Measurements from ENCODE around the gene TRAK1.
A peak's percentile ranks its signal among the peaks of the same experiment; 100 is the strongest.

The TRAK1 gene

GRCh38 chr3:42120866-42121265 lies 29.7 kb downstream of the TRAK1 start:
- Histone ChIP-seq H3K9ac (ENCODE audit: low read depth in 1 of 2, low read length in 2 of 2) (no peak overlapping the region), H3K4me1 (ENCODE audit: control insufficient read depth in 1 of 2, insufficient read depth in 2 of 2, low read length in 2 of 2) (peaks cover 25 to 30% of the 10 kb centered on the region in 2 donors), H3K36me3 (ENCODE audit: control insufficient read depth in 1 of 2, insufficient read depth in 2 of 2, low read length in 2 of 2) (peaks cover 7 to 8% of the 10 kb centered on the region in 2 donors), H3K4me3 (ENCODE audit: low read depth in 1 of 2, low read length in 2 of 2) (no peak overlapping the region), H3K27ac (ENCODE audit: low read depth, low read length) (no peak overlapping the region), H3K9me3 (ENCODE audit: control insufficient read depth in 1 of 2, low read length in 2 of 2) (no peaks in the 10 kb centered on the region), H3K27me3 (ENCODE audit: control insufficient read depth in 1 of 2, insufficient read depth in 2 of 2, low read length in 2 of 2) (no peaks in the 10 kb centered on the region)

DNA sequence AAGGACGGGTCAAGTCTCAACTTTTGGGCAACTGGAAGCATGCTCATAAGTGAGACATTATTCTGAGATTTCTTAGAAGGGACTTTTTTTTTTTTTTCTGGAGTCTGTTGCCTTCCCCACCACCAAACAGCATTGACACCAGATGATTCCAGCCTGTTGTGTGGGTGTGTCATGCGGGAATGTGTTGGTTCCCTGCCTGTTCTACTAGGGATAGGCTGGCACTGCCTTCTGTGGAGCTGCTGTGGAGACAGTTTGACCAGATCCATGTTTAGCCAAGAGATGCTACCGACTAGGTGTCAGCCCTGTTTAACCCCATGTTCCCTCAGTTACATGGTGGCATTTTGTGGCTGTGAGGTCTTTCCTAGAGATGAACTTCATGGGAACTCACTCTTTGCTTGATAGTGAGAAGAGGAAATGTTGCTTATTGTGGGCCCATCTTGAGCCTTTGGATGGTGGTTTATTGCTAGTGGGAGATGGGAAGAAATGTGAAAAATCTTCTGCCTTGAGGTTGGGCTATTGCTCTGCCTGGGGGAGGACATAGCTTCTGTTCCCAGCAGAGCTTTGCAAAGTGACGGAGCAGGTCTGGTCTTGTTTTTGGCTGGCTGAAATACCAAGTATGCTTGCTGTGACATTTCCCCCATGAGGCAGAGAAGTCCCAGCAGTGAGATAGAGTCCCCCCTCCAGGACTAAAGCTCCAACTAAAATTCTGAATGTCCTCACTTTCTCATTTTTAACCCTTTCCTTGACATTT lies 31.3 kb downstream of the TRAK1 start:
- Histone ChIP-seq H3K36me3 (ENCODE audit: control insufficient read depth in 1 of 2, insufficient read depth in 2 of 2, low read length in 2 of 2) (peaks cover 12 to 13% of the 10 kb centered on the region in 2 donors), H3K9ac (ENCODE audit: low read depth in 1 of 2, low read length in 2 of 2) (no peak overlapping the region), H3K4me1 (ENCODE audit: control insufficient read depth in 1 of 2, insufficient read depth in 2 of 2, low read length in 2 of 2) (peaks cover 24% of the 10 kb centered on the region in 2 donors), H3K27ac (ENCODE audit: low read depth, low read length) (no peak overlapping the region), H3K27me3 (ENCODE audit: control insufficient read depth in 1 of 2, insufficient read depth in 2 of 2, low read length in 2 of 2) (no peaks in the 10 kb centered on the region), H3K4me3 (ENCODE audit: low read depth in 1 of 2, low read length in 2 of 2) (no peak overlapping the region), H3K9me3 (ENCODE audit: control insufficient read depth in 1 of 2, low read length in 2 of 2) (no peaks in the 10 kb centered on the region)

GRCh38 chr3:42123012-42123581 lies 31.9 kb downstream of the TRAK1 start:
- Histone ChIP-seq H3K36me3 (ENCODE audit: control insufficient read depth in 1 of 2, insufficient read depth in 2 of 2, low read length in 2 of 2) (peaks cover 12 to 13% of the 10 kb centered on the region in 2 donors), H3K27me3 (ENCODE audit: control insufficient read depth in 1 of 2, insufficient read depth in 2 of 2, low read length in 2 of 2) (no peaks in the 10 kb centered on the region), H3K27ac (ENCODE audit: low read depth, low read length) (no peak overlapping the region), H3K9me3 (ENCODE audit: control insufficient read depth in 1 of 2, low read length in 2 of 2) (no peaks in the 10 kb centered on the region), H3K4me3 (ENCODE audit: low read depth in 1 of 2, low read length in 2 of 2) (no peak overlapping the region), H3K9ac (ENCODE audit: low read depth in 1 of 2, low read length in 2 of 2) (no peak overlapping the region), H3K4me1 (ENCODE audit: control insufficient read depth in 1 of 2, insufficient read depth in 2 of 2, low read length in 2 of 2) (peaks cover 22 to 23% of the 10 kb centered on the region in 2 donors)

GRCh38 chr3:42123824-42124658 lies 32.9 kb downstream of the TRAK1 start:
- Histone ChIP-seq H3K4me1 (ENCODE audit: control insufficient read depth in 1 of 2, insufficient read depth in 2 of 2, low read length in 2 of 2) (peaks cover 25 to 27% of the 10 kb centered on the region in 2 donors), H3K27ac (ENCODE audit: low read depth, low read length) (no peak overlapping the region)

GRCh38 chr3:42127226-42127625 lies 36.1 kb downstream of the TRAK1 start:
- H3K4me1 ChIP-seq (ENCODE audit: control insufficient read depth in 1 of 2, insufficient read depth in 2 of 2, low read length in 2 of 2): peaks cover 28 to 31% of the 10 kb centered on the region in 2 donors
- H3K9ac ChIP-seq (ENCODE audit: low read depth in 1 of 2, low read length in 2 of 2): no peak overlapping the region
- H3K9me3 ChIP-seq (ENCODE audit: control insufficient read depth in 1 of 2, low read length in 2 of 2): no peaks in the 10 kb centered on the region
- no peak overlapping the region for H3K4me3 ChIP-seq (ENCODE audit: low read depth in 1 of 2, low read length in 2 of 2)
- H3K36me3 ChIP-seq (ENCODE audit: control insufficient read depth in 1 of 2, insufficient read depth in 2 of 2, low read length in 2 of 2): peaks cover 12 to 13% of the 10 kb centered on the region in 2 donors
- H3K27ac ChIP-seq (ENCODE audit: low read depth, low read length): no peak overlapping the region
- no peaks in the 10 kb centered on the region for H3K27me3 ChIP-seq (ENCODE audit: control insufficient read depth in 1 of 2, insufficient read depth in 2 of 2, low read length in 2 of 2)

More at GRCh38 chr3:42123824-42124658, 32.9 kb downstream of the TRAK1 start:
- no peaks in the 10 kb centered on the region for H3K27me3 ChIP-seq (ENCODE audit: control insufficient read depth in 1 of 2, insufficient read depth in 2 of 2, low read length in 2 of 2)
- no peak overlapping the region for H3K4me3 ChIP-seq (ENCODE audit: low read depth in 1 of 2, low read length in 2 of 2)
- H3K9ac ChIP-seq (ENCODE audit: low read depth in 1 of 2, low read length in 2 of 2): no peak overlapping the region
- no peaks in the 10 kb centered on the region for H3K9me3 ChIP-seq (ENCODE audit: control insufficient read depth in 1 of 2, low read length in 2 of 2)
- H3K36me3 ChIP-seq (ENCODE audit: control insufficient read depth in 1 of 2, insufficient read depth in 2 of 2, low read length in 2 of 2): peaks cover 12 to 13% of the 10 kb centered on the region in 2 donors

- H3K4me1 ChIP-seq (ENCODE audit: control insufficient read depth in 1 of 2, insufficient read depth in 2 of 2, low read length in 2 of 2): peaks cover 19 to 26% of the 10 kb centered on the region in 2 donors
- no peak overlapping the region for H3K27ac ChIP-seq (ENCODE audit: low read depth, low read length)
- no peak overlapping the region for H3K9ac ChIP-seq (ENCODE audit: low read depth in 1 of 2, low read length in 2 of 2)
- no peak overlapping the region for H3K4me3 ChIP-seq (ENCODE audit: low read depth in 1 of 2, low read length in 2 of 2)
- peaks cover 12 to 13% of the 10 kb centered on the region in 2 donors for H3K36me3 ChIP-seq (ENCODE audit: control insufficient read depth in 1 of 2, insufficient read depth in 2 of 2, low read length in 2 of 2)
- H3K9me3 ChIP-seq (ENCODE audit: control insufficient read depth in 1 of 2, low read length in 2 of 2): no peaks in the 10 kb centered on the region
- no peaks in the 10 kb centered on the region for H3K27me3 ChIP-seq (ENCODE audit: control insufficient read depth in 1 of 2, insufficient read depth in 2 of 2, low read length in 2 of 2)
Measured at GRCh38 chr3:42128526-42128925, 37.4 kb downstream of the TRAK1 start.

DNA sequence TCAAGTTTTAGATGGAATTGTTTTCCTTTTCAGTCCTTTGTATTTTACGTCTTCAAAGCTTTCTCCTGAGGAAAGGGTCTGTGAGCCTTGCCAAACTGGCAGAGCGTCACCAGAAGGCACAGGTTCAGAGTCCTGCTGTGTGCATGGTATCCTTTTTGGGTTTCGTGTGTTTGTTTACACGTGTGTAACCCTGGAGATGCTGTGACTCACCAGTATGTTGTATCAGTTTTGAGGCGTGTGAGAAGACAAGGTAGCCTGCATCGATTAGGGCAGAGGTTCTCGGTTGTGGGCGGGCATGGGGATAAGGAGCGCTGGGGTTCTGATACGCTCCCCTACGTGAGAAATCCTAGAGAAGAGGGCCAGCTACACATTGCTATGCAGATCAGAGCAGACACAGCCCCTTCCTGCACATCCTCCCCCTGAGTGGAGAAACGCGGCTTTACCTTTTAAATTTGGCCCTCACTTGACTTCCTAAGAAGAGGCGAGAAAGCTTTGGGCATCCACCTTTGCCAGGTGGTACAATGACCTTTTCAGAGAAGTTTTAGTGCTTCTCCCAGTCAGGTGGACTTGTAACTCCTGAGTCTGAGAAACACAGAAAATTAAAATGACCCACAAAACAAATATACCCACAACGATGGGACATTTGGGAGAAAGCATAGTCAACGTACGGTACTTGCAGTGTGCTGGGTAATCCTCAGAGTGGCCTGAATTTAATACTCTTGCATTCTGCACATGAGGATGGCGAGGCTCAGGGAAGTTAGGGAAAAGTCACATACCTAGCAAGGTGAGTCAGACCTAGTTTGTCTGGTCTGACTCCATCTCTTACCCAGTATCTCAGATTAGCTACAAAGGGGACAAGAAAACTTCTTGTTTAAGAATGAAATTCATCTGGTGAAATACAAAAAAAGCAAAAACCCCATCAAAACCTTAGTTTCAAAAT lies 38.1 kb downstream of the TRAK1 start:
- Histone ChIP-seq H3K9ac (ENCODE audit: low read depth in 1 of 2, low read length in 2 of 2) (peak overlapping the region; percentile 60 to 65), H3K27me3 (ENCODE audit: control insufficient read depth in 1 of 2, insufficient read depth in 2 of 2, low read length in 2 of 2) (no peaks in the 10 kb centered on the region), H3K4me1 (ENCODE audit: control insufficient read depth in 1 of 2, insufficient read depth in 2 of 2, low read length in 2 of 2) (peaks cover 21 to 28% of the 10 kb centered on the region in 2 donors), H3K9me3 (ENCODE audit: control insufficient read depth in 1 of 2, low read length in 2 of 2) (no peaks in the 10 kb centered on the region), H3K27ac (ENCODE audit: low read depth, low read length) (peak overlapping the region; percentile 74), H3K36me3 (ENCODE audit: control insufficient read depth in 1 of 2, insufficient read depth in 2 of 2, low read length in 2 of 2) (peaks cover 12 to 13% of the 10 kb centered on the region in 2 donors), H3K4me3 (ENCODE audit: low read depth in 1 of 2, low read length in 2 of 2) (peak overlapping the region; percentile 34 to 57)

GRCh38 chr3:42130007-42130328 lies 38.8 kb downstream of the TRAK1 start:
- peaks cover 21 to 31% of the 10 kb centered on the region in 2 donors for H3K4me1 ChIP-seq (ENCODE audit: control insufficient read depth in 1 of 2, insufficient read depth in 2 of 2, low read length in 2 of 2)
- no peaks in the 10 kb centered on the region for H3K9me3 ChIP-seq (ENCODE audit: control insufficient read depth in 1 of 2, low read length in 2 of 2)
- peak overlapping the region in 1 of 2 donors; percentile 38 for H3K4me3 ChIP-seq (ENCODE audit: low read depth in 1 of 2, low read length in 2 of 2)
- peaks cover 9 to 13% of the 10 kb centered on the region in 2 donors for H3K36me3 ChIP-seq (ENCODE audit: control insufficient read depth in 1 of 2, insufficient read depth in 2 of 2, low read length in 2 of 2)
- H3K27ac ChIP-seq (ENCODE audit: low read depth, low read length): peak overlapping the region; percentile 57
- H3K9ac ChIP-seq (ENCODE audit: low read depth in 1 of 2, low read length in 2 of 2): peak overlapping the region; percentile 20 to 46
- no peaks in the 10 kb centered on the region for H3K27me3 ChIP-seq (ENCODE audit: control insufficient read depth in 1 of 2, insufficient read depth in 2 of 2, low read length in 2 of 2)

DNA sequence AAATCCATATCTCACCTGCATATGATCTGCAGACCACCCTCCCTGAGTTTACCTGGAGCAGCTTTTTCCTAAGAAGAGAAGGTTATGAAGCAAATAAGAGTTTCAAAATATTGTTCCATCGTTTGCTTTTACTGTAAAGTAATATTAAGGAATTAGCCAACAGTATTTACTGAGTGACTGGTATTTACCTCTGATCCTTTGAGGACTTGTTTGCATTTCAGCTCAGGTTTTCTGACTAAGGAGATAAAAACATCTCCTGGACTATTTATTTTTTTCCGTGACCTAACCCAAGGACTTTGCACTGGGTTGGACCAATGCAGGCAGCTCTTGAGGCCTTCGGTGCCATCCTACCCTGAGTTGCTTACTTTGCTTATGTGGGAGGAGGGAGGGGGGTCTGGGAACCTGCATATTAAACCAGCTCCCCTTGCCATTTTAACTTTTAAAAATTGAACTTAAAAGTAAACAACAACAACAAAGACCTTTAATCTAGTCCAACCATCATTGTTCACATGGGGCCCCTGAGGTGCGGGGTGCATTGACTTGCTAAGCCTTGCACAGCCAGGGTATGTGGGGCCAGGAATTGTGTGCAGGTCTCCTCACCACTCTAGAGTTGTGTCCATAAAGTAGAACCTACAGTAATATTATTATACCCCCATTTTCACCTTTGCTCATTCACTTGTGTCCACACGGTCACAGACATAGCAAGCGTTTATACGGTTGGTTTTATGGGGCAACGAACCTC lies 39.3 kb downstream of the TRAK1 start:
- H3K36me3 ChIP-seq (ENCODE audit: control insufficient read depth in 1 of 2, insufficient read depth in 2 of 2, low read length in 2 of 2): peaks cover 6 to 10% of the 10 kb centered on the region in 2 donors
- H3K4me3 ChIP-seq (ENCODE audit: low read depth in 1 of 2, low read length in 2 of 2): peak overlapping the region in 1 of 2 donors; percentile 38
- H3K27ac ChIP-seq (ENCODE audit: low read depth, low read length): peak overlapping the region; percentile 72
- H3K27me3 ChIP-seq (ENCODE audit: control insufficient read depth in 1 of 2, insufficient read depth in 2 of 2, low read length in 2 of 2): no peaks in the 10 kb centered on the region
- H3K9ac ChIP-seq (ENCODE audit: low read depth in 1 of 2, low read length in 2 of 2): peak overlapping the region; percentile 20 to 46
- no peaks in the 10 kb centered on the region for H3K9me3 ChIP-seq (ENCODE audit: control insufficient read depth in 1 of 2, low read length in 2 of 2)
- peaks cover 25 to 36% of the 10 kb centered on the region in 2 donors for H3K4me1 ChIP-seq (ENCODE audit: control insufficient read depth in 1 of 2, insufficient read depth in 2 of 2, low read length in 2 of 2)
